Dedifferentiated amniotic fluid mesenchymal stem cell (primary cell): ENCODE measurements around the gene DTNBP1.
"Not testable (repeated sequence)": the region's sequence is repeated elsewhere in the genome, so short reads cannot be mapped to it uniquely, and the experiment has no call there.

Experiments used
- DNase-seq: peaks from one replicate; pipeline ENCODE4 v3.0.0-alpha.2; 2016; ENCODE audit errors: extremely low spot score

DTNBP1 gene

GRCh38 chr6:15557174-15557573, 105.7 kb downstream of the DTNBP1 start:
- DNase-seq: no peak

DNA sequence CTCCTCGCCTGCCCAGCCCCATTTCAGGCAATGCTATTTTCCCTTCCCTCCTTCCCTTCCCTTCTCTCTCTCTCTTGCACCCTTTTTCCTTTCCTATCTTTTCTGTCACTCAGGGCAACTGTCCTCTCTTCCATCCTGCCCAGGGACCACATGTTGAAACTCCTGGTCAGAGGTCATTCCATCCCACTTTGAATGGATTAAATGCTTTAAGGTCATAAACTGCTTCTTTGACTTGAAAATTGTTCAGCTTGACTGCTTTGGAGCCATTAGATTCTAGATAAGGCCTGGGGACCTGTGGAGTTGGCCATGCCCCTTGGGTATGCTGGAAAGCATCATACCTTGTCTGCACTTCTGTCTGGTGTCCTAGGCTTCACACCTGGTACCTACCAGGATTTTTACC, 106.1 kb downstream of the DTNBP1 start:
- no peak for DNase-seq

GRCh38 chr6:15555101-15556038, 107.5 kb downstream of the DTNBP1 start:
- no peak for DNase-seq

- DNase-seq: no peak
These were observed 108.1 kb downstream of the DTNBP1 start for GRCh38 chr6:15554728-15555100.

GRCh38 chr6:15553736-15554294, 109.0 kb downstream of the DTNBP1 start:
- no peak for DNase-seq

GRCh38 chr6:15553031-15553430, 109.8 kb downstream of the DTNBP1 start:
- DNase-seq: no peak

- no peak for DNase-seq
These were observed 111.0 kb downstream of the DTNBP1 start for GRCh38 chr6:15551798-15552197.

DNA sequence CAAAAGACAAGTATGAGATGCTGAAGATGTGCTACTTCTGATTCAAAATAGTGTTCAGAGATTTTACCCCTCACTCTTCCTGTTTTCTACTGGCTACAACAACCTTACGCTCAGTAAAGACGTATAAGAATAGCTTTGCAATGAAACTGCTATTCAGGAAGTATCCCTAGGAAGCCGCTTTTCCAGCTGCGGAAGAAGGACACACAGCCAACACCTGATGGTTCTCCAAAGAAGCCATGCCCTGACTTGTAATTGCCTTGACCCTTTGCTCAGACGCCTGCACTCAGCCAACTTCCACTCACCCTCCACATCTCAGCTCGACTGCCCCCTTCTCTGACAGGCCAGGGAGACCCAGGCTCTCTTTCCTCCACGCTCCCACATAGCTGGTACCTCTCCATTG, 111.6 kb downstream of the DTNBP1 start:
- no peak for DNase-seq

DNA sequence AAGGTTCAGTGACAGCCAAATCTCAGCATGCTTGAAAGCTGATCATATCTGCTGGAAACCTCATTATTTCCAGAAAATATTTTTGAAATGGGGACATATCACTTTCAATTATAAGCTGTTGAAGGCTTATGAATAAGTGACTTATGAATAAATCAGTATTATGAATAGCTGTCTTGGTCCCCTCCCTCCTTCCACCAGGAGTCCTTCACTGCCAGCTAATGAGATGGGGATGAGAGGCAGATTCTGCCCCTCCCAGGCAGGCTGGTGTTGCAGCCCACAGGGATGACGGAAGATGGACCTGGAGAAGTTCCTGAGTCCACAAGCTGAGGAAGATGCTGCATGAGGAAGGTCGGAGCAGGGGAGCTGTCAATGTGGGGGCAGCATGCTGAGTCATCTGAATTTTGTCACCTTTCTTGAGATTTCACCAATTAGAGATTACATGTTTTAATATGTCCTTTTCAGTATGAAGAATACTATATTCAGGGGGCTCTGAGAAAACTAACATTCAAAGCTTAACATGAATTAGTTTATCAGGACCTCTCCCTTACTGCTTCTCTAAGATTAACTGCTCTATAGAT, 112.2 kb downstream of the DTNBP1 start:
- DNase-seq: no peak

DNA sequence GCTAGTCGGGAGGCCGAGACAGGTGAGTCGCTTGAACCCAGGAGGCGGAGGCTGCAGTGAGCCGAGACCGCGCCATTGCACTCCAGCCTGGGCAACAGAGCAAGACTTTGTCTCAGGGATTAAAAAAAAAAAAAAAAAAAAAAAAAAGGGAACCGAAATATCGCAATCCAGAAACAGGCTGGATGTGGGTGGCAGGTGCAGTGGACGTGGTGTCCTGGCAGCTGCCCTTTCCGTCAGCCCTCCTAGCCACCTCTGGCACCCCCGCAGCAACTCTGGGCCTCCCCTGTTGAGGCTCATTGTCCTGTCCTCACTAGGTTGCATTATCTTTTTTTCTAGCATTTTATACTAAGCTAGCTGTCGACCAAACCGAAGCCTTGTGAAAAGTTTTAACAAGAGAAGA, 113.5 kb downstream of the DTNBP1 start:
- no peak for DNase-seq

GRCh38 chr6:15547400-15547799, 115.4 kb downstream of the DTNBP1 start:
- no peak for DNase-seq

DNA sequence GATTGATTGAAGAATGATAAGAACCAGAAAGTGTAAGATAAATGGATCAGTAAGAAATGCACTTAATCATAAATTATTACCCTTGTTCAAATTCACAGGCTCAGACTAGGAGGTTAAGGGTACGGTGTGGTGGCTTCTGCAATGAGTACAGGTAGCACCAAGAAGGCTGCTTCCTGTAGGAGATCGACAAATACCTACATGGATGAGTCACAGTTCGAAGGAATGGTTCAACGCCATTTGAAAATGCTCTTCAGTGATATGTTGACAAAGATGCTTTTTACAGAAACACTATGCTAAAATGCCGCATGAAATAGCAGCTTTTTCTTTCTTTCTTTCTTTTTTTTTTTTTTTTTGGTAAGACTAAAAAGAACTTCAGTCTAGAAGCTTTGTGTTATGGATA, 116.2 kb downstream of the DTNBP1 start:
- no peak for DNase-seq

DNA sequence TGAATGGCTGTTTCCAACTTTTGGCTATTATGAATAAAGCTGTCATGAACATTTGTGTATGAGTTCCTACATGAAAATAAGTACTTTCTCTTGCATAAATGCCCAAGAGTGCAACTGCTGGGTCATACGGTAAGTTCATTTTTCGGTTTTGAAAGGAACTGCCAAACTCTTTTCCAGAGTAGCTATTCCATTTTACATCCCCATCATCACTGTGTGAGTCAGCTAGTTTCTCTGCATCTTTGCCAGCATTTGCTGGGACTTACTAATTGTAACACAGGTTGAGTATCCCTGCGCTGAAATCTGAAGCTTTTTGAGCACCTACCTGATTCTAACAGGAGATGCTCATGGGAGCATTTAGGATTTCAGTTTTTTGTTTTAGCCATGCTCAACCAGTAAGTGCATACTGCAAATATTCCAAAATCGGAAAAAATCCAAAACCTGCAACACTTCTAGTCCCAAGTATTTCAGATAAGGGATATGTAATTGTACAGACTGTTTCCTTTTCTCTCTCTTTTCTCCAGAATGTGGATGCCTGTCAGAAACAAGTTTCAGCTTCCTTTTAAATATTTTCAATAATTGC, 118.4 kb downstream of the DTNBP1 start:
- DNase-seq: no peak

GRCh38 chr6:15543332-15543917, 119.4 kb downstream of the DTNBP1 start:
- not testable (repeated sequence) for DNase-seq

DNA sequence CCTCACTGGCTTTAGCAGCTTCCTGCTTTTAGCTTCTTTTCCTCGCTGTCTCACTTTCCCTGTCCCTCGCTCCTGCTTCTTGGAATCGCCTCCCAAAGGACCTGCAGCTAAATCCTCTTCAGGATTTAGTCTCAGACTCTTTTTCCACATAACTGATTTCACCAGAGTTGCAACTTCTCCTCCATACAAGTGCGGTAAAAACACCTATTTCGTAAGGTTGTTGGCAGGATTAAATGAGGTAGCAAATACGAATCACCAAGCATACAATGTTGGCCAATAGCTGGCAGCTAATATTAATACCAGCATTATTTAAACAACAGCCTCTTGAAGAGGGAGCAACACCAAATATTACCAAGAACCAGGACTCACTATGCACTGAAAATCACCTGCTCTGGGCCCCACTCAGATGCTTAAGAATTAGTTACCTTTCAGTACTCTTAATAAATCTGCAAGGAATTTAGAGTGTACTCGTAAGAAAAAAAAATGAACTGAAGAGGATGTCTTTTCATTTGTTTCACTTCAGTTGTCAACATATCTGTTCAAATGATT, 123.0 kb downstream of the DTNBP1 start:
- no peak for DNase-seq

- no peak for DNase-seq
These were observed 123.9 kb downstream of the DTNBP1 start for GRCh38 chr6:15538766-15539495.

DNA sequence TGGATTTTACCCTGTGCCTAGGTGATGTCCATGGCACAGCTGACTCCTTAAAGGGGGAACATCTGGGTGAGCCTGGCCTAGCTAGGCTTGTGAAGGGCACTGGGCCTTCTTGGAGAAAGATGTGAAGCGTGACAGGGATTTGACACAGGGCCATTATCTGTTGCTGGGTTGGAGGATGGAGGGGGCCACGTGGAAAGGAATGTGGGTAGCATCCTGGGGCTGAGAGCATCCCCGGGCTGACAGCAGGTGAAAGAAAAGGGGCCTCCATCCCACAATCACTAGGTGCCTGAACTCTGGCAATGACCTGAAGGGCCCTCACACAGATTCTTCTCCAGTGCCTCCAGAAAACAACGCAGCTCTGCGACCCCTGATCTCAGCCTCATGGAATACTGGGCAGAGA, 124.7 kb downstream of the DTNBP1 start:
- DNase-seq: no peak

GRCh38 chr6:15536198-15536955, 126.5 kb downstream of the DTNBP1 start:
- DNase-seq: peak; percentile 40

GRCh38 chr6:15535495-15536197, 127.2 kb downstream of the DTNBP1 start:
- DNase-seq: no peak

DNA sequence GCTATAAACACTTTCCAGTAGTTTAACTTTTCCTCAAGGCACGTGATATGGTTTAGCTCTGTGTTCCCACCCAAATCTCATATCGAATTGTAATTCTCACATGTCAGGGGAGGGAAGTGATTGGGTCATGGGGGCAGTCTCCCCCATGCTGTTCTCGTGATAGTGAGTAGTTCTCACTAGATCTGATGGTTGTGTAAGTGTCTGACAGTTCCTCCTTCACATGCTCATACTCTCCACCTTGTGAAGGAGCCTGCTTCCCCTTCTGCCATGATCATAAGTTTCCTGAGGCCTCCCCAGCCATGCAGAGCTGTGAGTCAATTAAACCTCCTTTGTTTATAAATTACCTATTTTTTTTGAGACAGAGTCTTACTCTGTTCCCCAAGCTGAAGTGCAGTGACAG, 127.9 kb downstream of the DTNBP1 start:
- no peak for DNase-seq
